ENCODE results near the gene PRSS53.

PRSS53 gene

DNA sequence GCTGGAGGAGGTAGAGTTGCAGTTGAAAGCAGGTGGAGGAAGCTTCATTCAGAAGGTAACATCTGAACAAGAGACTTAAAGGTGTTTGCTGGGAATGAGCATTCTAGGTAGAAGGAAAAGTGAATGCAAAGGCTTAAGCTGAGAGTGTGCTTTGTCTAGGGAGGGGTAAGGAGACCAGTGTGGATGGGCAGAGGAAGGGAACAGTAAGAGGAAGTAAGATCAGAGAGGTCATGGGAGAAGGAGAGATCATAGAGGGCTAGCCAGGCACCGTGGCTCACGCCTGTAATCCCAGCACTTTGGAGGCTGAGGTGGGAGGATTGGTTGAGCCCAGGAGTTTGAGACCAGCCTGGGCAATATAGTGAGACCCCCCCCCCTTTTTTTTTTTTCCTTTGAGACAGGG is 52.1 kb downstream of the PRSS53 start:
- DNase-seq, result no peak

DNA sequence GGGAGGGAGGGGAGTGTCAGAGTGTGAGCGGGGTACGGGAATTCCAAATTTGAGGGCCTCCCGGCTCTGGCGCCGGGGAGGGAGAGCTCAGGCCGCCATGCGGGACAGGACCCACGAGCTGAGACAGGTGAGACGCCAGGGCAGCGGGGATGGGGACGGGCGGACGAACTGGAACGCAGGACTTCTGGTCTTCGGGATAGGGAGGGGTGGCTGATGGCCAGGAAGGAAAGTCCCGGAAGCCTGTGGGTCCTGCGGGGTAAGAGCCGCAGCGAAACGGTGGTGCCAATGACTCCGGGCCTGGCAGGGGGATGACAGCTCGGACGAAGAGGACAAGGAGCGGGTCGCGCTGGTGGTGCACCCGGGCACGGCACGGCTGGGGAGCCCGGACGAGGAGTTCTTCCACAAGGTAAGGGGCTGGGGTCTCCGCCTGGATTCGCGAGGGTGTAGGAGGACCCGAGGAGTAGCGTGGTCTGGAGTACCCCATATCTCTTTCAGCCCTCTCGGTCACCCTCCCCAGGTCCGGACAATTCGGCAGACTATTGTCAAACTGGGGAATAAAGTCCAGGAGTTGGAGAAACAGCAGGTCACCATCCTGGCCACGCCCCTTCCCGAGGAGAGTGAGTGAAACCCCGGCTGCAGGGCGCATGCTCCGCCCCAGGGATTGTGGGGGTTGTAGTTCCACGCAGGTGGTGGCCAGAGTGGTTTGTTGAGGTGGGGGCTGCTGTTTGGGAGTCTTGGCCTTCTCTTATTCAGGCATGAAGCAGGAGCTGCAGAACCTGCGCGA is 54.8 kb downstream of the PRSS53 start:
- peak; percentile 61 for DNase-seq
